ENCODE data around the gene ACAD11.
"Not testable (repeated sequence)": the region's sequence is repeated elsewhere in the genome, so short reads cannot be mapped to it uniquely, and the experiment has no call there.

ACAD11 gene

GRCh38 chr3:132597660-132598059 lies 61.9 kb downstream of the ACAD11 start:
- no peak for DNase-seq

GRCh38 chr3:132596816-132597433 lies 62.7 kb downstream of the ACAD11 start, which contains the start of gene ACKR4:
ACKR4 (plus strand) TSS chr3:132597270; CDS start chr3:132600398, 3,128 bp downstream.
- DNase-seq = no peak

- DNase-seq = no peak
Measured at GRCh38 chr3:132596326-132596725, 63.3 kb downstream of the ACAD11 start.

- DNase-seq = no peak
Measured at GRCh38 chr3:132595014-132595413, 64.6 kb downstream of the ACAD11 start.

- no peak for DNase-seq
Measured at GRCh38 chr3:132594498-132594897, 65.1 kb downstream of the ACAD11 start.

- DNase-seq = no peak
Measured at GRCh38 chr3:132593947-132594323, 65.7 kb downstream of the ACAD11 start.

GRCh38 chr3:132593241-132593946 lies 66.2 kb downstream of the ACAD11 start:
- DNase-seq = no peak

GRCh38 chr3:132592216-132592615 lies 67.4 kb downstream of the ACAD11 start:
- no peak for DNase-seq

- DNase-seq = no peak
Measured at GRCh38 chr3:132587401-132587800, 72.2 kb downstream of the ACAD11 start.

- DNase-seq = no peak
Measured at GRCh38 chr3:132573797-132574211, 85.8 kb downstream of the ACAD11 start.

GRCh38 chr3:132570016-132570415 lies 89.6 kb downstream of the ACAD11 start:
- DNase-seq = no peak

GRCh38 chr3:132569580-132569979 lies 90.0 kb downstream of the ACAD11 start:
- no peak for DNase-seq

- DNase-seq = no peak
Measured at GRCh38 chr3:132569153-132569552, 90.5 kb downstream of the ACAD11 start.

- no peak for DNase-seq
Measured at GRCh38 chr3:132568422-132568821, 91.2 kb downstream of the ACAD11 start.

GRCh38 chr3:132564070-132564465 lies 95.5 kb downstream of the ACAD11 start:
- DNase-seq = no peak

GRCh38 chr3:132563420-132564069 lies 96.1 kb downstream of the ACAD11 start:
- no peak for DNase-seq

GRCh38 chr3:132561003-132561402 lies 98.6 kb downstream of the ACAD11 start:
- no peak for DNase-seq

GRCh38 chr3:132556508-132557159 lies 103.0 kb downstream of the ACAD11 start:
- DNase-seq = no peak

GRCh38 chr3:132556036-132556386 lies 103.6 kb downstream of the ACAD11 start:
- not testable (repeated sequence) for DNase-seq

- DNase-seq = no peak
Measured at GRCh38 chr3:132555306-132556035, 104.1 kb downstream of the ACAD11 start.

- DNase-seq = no peak
Measured at GRCh38 chr3:132554437-132554836, 105.2 kb downstream of the ACAD11 start.

GRCh38 chr3:132553826-132554225 lies 105.8 kb downstream of the ACAD11 start:
- no peak for DNase-seq
